Aorta (tissue), 5 donors: ENCODE data around the gene PRCC. TPM values are rescaled to one million over a fixed set of nuclear protein-coding genes. Genes with fewer than 3 reads are reported as not detected.

ENCODE experiments used
- ATAC-seq: fragments of 200-7000 bp; cut with Tn5 transposase; one replicate; pipeline ENCODE4 v1.9.1; 2022; ENCODE audit warnings: moderate library complexity; ENCODE audit not compliant: low FRiP score
- DNase-seq, 2 donors: peaks; one replicate each; pipeline ENCODE4 v3.0.0-alpha.2; 2020
- H3K27ac ChIP-seq, 2 donors: one replicate each; pipeline ENCODE4 v1.5.1; 2013; ENCODE audit warnings: low read length in 2 of 2, mild to moderate bottlenecking in 2 of 2, moderate library complexity in 2 of 2, control low read depth in 1 of 2, inconsistent platforms in 1 of 2, low read depth in 1 of 2
- H3K27me3 ChIP-seq, 2 donors: one replicate each; pipeline ENCODE4 v1.6.1; 2013; ENCODE audit warnings: control low read depth in 1 of 2, low read length in 1 of 2, mild to moderate bottlenecking in 1 of 2, moderate library complexity in 1 of 2; ENCODE audit not compliant: insufficient read depth in 2 of 2, control insufficient read depth in 1 of 2
- H3K36me3 ChIP-seq, 2 donors: one replicate each; pipeline ENCODE4 v1.6.1; 2013; ENCODE audit warnings: control low read depth in 1 of 2, low read length in 1 of 2, mild to moderate bottlenecking in 1 of 2; ENCODE audit not compliant: insufficient read depth in 2 of 2, control insufficient read depth in 1 of 2
- H3K4me1 ChIP-seq, 2 donors: one replicate each; pipeline ENCODE4 v1.6.1; 2013; ENCODE audit warnings: low read length in 2 of 2, control low read depth in 1 of 2, mild to moderate bottlenecking in 1 of 2, moderate library complexity in 1 of 2; ENCODE audit not compliant: insufficient read depth in 2 of 2, control insufficient read depth in 1 of 2
- H3K4me3 ChIP-seq, 2 donors: one replicate each; pipeline ENCODE4 v1.5.1; 2013; ENCODE audit warnings: low read length in 2 of 2, control low read depth in 1 of 2, mild to moderate bottlenecking in 1 of 2
- H3K9me3 ChIP-seq: one replicate; pipeline ENCODE4 v1.6.1; 2013; ENCODE audit warnings: mild to moderate bottlenecking, low read length; ENCODE audit not compliant: control insufficient read depth
- WGBS, 2 donors: extraction: QIAGEN DNeasy Blood & Tissue Kit; methylation state at CpG; one replicate each; pipeline ENCODE4 v1.1.7; 2013; 5-methylcytosine and 5-hydroxymethylcytosine counted together
- intact Hi-C, 2 donors: fragments of 100-400 bp; cut with DNase I; formaldehyde crosslinking; loops; one replicate each; pipeline versions ENCODE4 v1.14.2 to v1.15.0; 2022
- polyA plus RNA-seq, 2 donors: library from polyadenylated mRNA; stranded (reverse); fragments of 200-250 nt; gene quantifications; one replicate each; pipeline ENCODE4 v1.2.3, GENCODE V29; 2013
- total RNA-seq, 2 donors: library from RNA; stranded (reverse); fragmentation: NEBNext Ultra II Directional; extraction: Animal tissue kit (Norgen Biotek cat#: 25700); gene quantifications; one replicate each; pipeline ENCODE4 v1.2.1, GENCODE V29; 2021
- donor health status: healthy with polysubstance abuse.
- donor health status: Bipolar disorder and iron deficiency.
- donor health status: DM: no; HTN: no; CAD: no.
- donor health status: DM: no; HTN: no; CAD: no.
- donor health status: DM: yes; HTN: yes; CAD: no.

The PRCC gene
- total and polyA plus RNA-seq, 4 donors: 17.2 to 50.2 (median 42.2) TPM

GRCh38 chr1:156765666-156766065 is 1.7 kb upstream of the PRCC start:
- no peak for ATAC-seq
- no peak overlapping the region for H3K4me3 ChIP-seq
- no peaks in the 10 kb centered on the region for H3K36me3 ChIP-seq
- no peak for DNase-seq
- no peak overlapping the region for H3K27ac ChIP-seq
- peaks cover 2 to 3% of the 10 kb centered on the region in 2 donors for H3K4me1 ChIP-seq
- H3K27me3 ChIP-seq: no peaks in the 10 kb centered on the region
- no peaks in the 10 kb centered on the region for H3K9me3 ChIP-seq
- intact Hi-C loops: loop anchor here (1.0 to 10.0 kb wide), 4 partner anchors 13 to 81 kb away; partner anchors contain the start of genes HDGF (in 1 of the 2), ISG20L2 (in 1 of the 2) and METTL25B (in 1 of the 2)
- WGBS, 2 donors: 94 to 97% methylated on average over 5 of the region's 5 CpGs

GRCh38 chr1:156766298-156767100 is 836 bp upstream of the PRCC start:
- peak; percentile 9 for ATAC-seq
- Histone ChIP-seq H3K4me1 (peaks cover 2 to 3% of the 10 kb centered on the region in 2 donors), H3K27ac (peak overlapping the region in 1 of 2 donors; percentile 53), H3K27me3 (no peaks in the 10 kb centered on the region), H3K9me3 (no peaks in the 10 kb centered on the region), H3K4me3 (peak overlapping the region; percentile 53 to 74), H3K36me3 (no peaks in the 10 kb centered on the region)
- DNase-seq: no peak
- 7% methylated on average over 14 of the region's 14 CpGs for WGBS, 2 donors
- intact Hi-C loops: loop anchor here (1.0 to 10.0 kb wide), 5 partner anchors 14 to 82 kb away; partner anchors contain the start of genes HDGF (in 1 of the 2), ISG20L2 (in 1 of the 2), METTL25B (in 1 of the 2) and MRPL24 (in 1 of the 2)

GRCh38 chr1:156767879-156768604 is 707 bp downstream of the PRCC start:
- Histone ChIP-seq H3K4me1 (peaks cover 4 to 10% of the 10 kb centered on the region in 2 donors), H3K27me3 (no peaks in the 10 kb centered on the region), H3K4me3 (peak overlapping the region; percentile 75 to 91), H3K36me3 (no peaks in the 10 kb centered on the region), H3K9me3 (no peaks in the 10 kb centered on the region), H3K27ac (peak overlapping the region in 1 of 2 donors; percentile 83)
- WGBS, 2 donors: 1% methylated on average over 27 to 31 of the region's 31 CpGs
- DNase-seq (peak; percentile 69 to 86), ATAC-seq (no peak)
- intact Hi-C loops: loop anchor here (1.0 to 10.0 kb wide), 4 partner anchors 17 to 83 kb away; partner anchors contain the start of genes HDGF (in 1 of the 2), ISG20L2 (in 1 of the 2), METTL25B (in 1 of the 2) and MRPL24 (in 1 of the 2)

GRCh38 chr1:156768610-156769295 is 1.4 kb downstream of the PRCC start:
- intact Hi-C loops: loop anchor here (5.0 to 10.0 kb wide), 2 partner anchors 41 to 84 kb away; partner anchors contain the start of genes ISG20L2 (in 1 of the 2) and METTL25B (in 1 of the 2)
- H3K27me3 ChIP-seq: no peaks in the 10 kb centered on the region
- H3K27ac ChIP-seq: no peak overlapping the region
- H3K4me1 ChIP-seq: peaks cover 4 to 10% of the 10 kb centered on the region in 2 donors
- ATAC-seq: no peak
- H3K4me3 ChIP-seq: peak overlapping the region; percentile 75 to 91
- no peaks in the 10 kb centered on the region for H3K9me3 ChIP-seq
- H3K36me3 ChIP-seq: no peaks in the 10 kb centered on the region
- no peak for DNase-seq
- WGBS, 2 donors: 18 to 20% methylated on average over 8 of the region's 8 CpGs

GRCh38 chr1:156772222-156772621 is 4.9 kb downstream of the PRCC start:
- H3K36me3 ChIP-seq: no peaks in the 10 kb centered on the region
- no peak overlapping the region for H3K27ac ChIP-seq
- no peaks in the 10 kb centered on the region for H3K9me3 ChIP-seq
- DNase-seq: no peak
- intact Hi-C loops: no loop called here
- 71 to 78% methylated on average over 3 of the region's 3 CpGs for WGBS, 2 donors
- H3K4me1 ChIP-seq: peaks cover 4 to 10% of the 10 kb centered on the region in 2 donors
- ATAC-seq: no peak
- H3K4me3 ChIP-seq: no peak overlapping the region
- no peaks in the 10 kb centered on the region for H3K27me3 ChIP-seq

- WGBS, 2 donors: 29 to 31% methylated on average over 9 of the region's 9 CpGs
- no peak overlapping the region for H3K4me3 ChIP-seq
- H3K4me1 ChIP-seq: peaks cover 4 to 10% of the 10 kb centered on the region in 2 donors
- DNase-seq (no peak), ATAC-seq (no peak)
- no peaks in the 10 kb centered on the region for H3K27me3 ChIP-seq
- no peaks in the 10 kb centered on the region for H3K36me3 ChIP-seq
- H3K9me3 ChIP-seq: no peaks in the 10 kb centered on the region
- intact Hi-C loops: no loop called here
- H3K27ac ChIP-seq: no peak overlapping the region
Measured at GRCh38 chr1:156772728-156773497, 5.6 kb downstream of the PRCC start.

GRCh38 chr1:156773607-156774006 is 6.3 kb downstream of the PRCC start:
- Histone ChIP-seq H3K36me3 (no peaks in the 10 kb centered on the region), H3K27me3 (no peaks in the 10 kb centered on the region), H3K9me3 (no peaks in the 10 kb centered on the region), H3K27ac (no peak overlapping the region), H3K4me1 (peaks cover 2 to 10% of the 10 kb centered on the region in 2 donors), H3K4me3 (no peak overlapping the region)
- ATAC-seq (no peak), DNase-seq (no peak)
- WGBS, 2 donors: 89 to 91% methylated on average over 3 of the region's 3 CpGs
- intact Hi-C loops: no loop called here
